ENCODE measurements around the gene ZNF428. TPM values are rescaled to one million over a fixed set of nuclear protein-coding genes. Genes with fewer than 3 reads are reported as not detected.
A peak's percentile ranks its signal among the peaks of the same experiment; 100 is the strongest.

ZNF428 gene
- total RNA-seq, 2 donors from 2014 or later = 34.2 to 38.7 TPM

DNA sequence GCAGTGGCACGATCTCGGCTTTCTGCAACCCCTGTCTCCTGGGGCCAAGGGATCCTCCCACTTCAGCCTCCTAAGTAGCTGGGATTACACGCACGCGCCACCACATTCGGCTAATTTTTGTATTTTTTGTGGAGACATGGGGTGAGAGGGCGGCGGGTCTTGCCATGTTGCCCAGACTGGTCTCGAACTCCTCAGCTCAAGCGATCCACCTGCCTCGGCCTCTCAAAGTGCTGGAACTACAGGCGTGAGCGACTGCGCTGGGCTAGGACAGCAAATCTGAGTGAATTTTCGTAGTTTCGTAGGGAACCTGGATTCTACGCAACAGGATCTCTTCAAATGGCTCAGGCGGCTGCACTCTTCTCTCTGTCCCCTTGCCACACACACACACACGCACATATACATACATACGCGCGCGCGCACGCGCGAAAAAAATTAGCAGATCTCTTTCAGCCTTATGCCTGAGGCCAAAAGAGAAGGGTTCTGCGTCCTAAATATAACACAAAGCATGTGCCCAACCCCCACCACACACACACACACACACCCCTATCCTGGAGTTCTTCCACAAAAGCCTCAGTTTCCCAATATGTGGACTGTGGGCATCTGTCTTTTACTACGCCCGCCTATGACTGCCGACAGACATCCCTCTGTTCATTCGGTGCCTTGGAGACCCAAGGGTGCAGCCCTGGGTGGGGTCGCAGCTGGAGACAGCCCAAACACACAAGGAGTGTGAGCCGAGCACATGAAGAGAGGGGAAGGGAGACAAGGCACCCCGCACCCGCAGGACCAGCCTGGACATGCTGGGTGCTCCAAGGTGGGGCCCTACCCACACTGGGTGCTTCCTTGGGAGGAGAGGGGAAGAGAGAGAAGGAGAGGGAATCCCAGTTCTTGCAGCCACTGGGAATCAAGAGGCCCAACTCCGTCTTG lies 43.2 kb downstream of the ZNF428 start:
- DNase-seq = peak; percentile 26
- peak in 1 of 2 donors; percentile 0 for ATAC-seq
- intact Hi-C loops (cut with DNase I) = loop anchor here in 1 of 2 donors (1.0 kb wide), 1 partner anchor 20 kb away; the partner anchor contains the start of genes IRGQ and ZNF576

DNA sequence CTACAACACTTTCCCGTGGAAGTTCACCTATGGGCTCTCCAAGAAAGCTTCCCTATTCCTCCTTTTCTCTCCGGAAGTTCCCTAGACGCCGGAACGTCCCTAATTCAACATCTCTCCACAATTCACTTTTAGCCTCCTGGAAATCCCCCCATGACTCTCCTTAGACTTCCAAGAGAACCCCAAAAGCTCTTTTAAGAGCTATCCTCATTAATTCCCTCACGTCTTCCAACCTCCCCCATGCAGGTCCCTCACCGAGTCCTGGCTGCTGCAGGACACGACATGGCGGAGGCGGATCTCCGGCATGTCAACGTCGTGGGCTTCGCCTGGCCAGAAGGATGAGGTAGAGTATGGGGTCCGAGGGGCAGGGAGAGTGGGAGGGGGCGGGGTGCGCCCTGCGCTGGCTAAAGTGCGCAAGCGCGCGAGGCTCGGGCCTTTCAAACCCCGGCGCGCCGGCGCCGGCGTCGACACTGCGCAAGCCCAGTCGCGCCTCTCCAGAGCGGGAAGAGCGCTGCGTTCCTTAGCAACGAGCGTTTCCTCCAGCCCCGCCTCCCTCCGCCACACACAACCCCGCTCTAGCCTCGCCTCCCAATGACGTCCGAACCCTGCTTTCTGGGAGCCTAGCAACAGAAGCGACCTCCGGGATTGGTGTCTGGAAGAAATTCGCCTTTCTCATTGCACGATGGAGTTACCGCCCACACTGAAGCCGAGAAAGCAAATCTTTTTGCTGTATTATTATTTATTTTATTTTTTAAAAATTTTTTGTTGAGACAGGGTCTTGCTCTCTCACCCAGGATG lies 44.1 kb downstream of the ZNF428 start, which contains the start of the genes PINLYP and XRCC1:
Gene PINLYP, plus strand, starts transcription at position 646 of the 795 bp plus-strand sequence. CDS start 1,391 bp downstream, outside the sequence.
Gene XRCC1, minus strand, starts transcription at position 372 of the 795 bp plus-strand sequence. Its CDS starts 69 bp downstream, at position 303.
- intact Hi-C loops (cut with DNase I) = loop anchor here in 1 of 2 donors (1.0 kb wide), 1 partner anchor 21 kb away; the partner anchor contains the start of genes IRGQ and ZNF576
- ATAC-seq = peak; percentile 99 to 100
- DNase-seq = peak; percentile 99

GRCh38 chr19:43574424-43575155 lies 44.8 kb downstream of the ZNF428 start:
- intact Hi-C loops (cut with DNase I) = loop anchor here in 1 of 2 donors (1.0 kb wide), 1 partner anchor 22 kb away; the partner anchor contains the start of genes IRGQ and ZNF576

GRCh38 chr19:43572171-43572588 lies 47.2 kb downstream of the ZNF428 start:
- intact Hi-C loops (cut with DNase I) = no loop called here
- ATAC-seq (no peak), DNase-seq (no peak)

More at GRCh38 chr19:43574424-43575155, 44.8 kb downstream of the ZNF428 start:
- ATAC-seq (no peak), DNase-seq (no peak)

- no peak for ATAC-seq
- intact Hi-C loops (cut with DNase I) = no loop called here
These were observed 49.1 kb downstream of the ZNF428 start for GRCh38 chr19:43570174-43570791.

DNA sequence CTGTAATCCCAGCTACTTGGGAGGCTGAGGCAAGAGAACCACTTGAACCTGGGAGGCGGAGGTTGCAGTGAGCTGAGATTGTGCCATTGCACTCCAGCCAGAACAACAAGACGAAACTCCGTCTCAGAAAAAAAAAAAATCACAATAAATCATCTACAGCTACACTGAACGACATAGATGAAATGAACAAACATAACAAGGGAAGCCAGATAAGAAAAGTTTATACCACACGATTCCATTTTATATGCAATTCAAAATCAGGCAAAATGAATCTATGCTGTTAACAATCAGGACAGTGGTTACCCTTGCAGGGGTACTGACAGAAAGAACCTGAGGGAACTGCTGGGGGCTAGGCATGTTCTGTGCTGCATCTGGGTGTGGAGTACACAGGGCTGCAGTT lies 49.8 kb downstream of the ZNF428 start:
- intact Hi-C loops (cut with DNase I) = no loop called here
- ATAC-seq = no peak
- no peak for DNase-seq

More at GRCh38 chr19:43570174-43570791, 49.1 kb downstream of the ZNF428 start:
- no peak for DNase-seq

- no peak for DNase-seq
- intact Hi-C loops (cut with DNase I) = no loop called here
- ATAC-seq = no peak
These were observed 54.6 kb downstream of the ZNF428 start for GRCh38 chr19:43564800-43565199.

DNA sequence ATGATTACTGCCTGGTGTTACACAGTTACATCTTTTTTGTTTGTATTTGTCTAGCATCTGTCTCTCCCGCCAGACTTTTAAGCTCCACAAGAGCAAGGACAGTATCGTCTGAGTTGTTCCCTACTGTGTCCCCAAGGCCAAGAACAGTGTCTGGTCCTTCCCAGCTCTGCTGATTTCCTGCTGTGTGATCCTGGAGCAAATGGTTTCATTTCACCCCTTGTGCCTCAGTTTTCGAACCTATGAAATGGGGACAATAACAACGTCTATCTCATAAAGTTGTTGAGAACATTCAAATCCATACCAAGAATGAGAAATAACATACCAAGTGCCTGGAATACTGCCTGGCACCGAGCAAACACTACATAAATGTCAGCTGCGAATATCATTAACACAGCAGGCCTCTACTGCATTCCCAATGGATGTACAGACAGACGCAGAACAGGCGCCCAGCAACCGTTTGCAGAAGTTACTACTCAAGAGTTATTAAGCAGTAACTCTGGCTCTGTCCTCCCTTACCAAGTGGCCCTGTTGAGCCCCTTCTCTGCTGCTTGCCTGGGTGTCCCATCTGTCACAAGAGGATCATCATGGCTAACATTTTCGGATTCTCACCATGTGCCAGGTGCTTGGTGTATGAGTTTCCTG lies 55.5 kb downstream of the ZNF428 start:
- intact Hi-C loops (cut with DNase I) = no loop called here
- no peak for ATAC-seq
- no peak for DNase-seq

DNA sequence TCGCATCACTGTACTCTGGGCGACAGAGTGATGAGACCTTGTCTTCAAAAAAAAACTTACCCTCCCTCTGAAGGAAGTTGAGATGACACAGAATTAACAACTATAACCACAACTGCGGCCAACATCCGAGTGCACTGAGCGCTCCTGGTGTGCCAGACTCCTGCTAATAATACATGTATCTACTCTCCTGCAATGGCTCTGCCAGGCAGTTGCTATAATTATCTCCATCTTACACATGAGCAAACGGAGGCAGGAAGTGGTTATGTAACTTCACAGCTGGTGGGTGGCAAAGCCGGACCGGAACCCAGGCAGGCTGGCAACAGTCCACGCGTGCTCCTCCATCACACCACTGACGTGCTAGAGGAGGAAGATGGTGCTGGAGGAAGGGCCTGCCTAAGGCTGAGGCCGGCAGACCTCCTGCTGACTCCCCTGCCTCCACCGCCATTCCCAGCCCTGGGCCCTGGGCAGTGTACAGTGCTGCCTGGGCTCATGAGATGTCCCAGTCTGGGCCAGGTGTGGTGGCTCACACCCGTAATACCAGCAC lies 56.7 kb downstream of the ZNF428 start:
- DNase-seq (peak; percentile 83), ATAC-seq (peak; percentile 91 to 96)
- intact Hi-C loops (cut with DNase I) = no loop called here

DNA sequence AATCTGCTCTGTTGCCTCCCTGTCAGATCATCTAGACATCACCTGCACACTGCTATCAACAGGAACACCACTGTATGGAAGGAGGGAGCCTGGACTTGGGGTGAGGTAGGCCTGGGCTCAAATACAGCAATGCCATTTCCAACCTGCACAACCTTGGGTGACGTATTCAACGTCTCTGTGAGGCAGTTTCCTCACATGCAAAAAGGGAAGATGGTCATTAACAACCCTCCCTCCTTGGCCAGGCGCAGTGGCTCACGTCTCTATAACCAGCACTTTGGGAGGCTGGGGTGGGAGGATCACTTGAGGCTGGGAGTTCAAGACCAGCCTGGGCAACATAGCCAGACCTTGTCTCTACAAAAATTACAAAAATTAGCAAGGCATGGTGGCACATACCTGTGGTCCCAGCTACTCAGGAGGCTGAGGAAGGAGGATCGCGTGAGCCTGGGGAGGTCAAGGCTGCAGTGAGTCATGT lies 57.2 kb downstream of the ZNF428 start:
- no peak for ATAC-seq

GRCh38 chr19:43561139-43561970 lies 58.1 kb downstream of the ZNF428 start:
- ATAC-seq (no peak), DNase-seq (no peak)
- intact Hi-C loops (cut with DNase I) = no loop called here

More for the DNA sequence above, 57.2 kb downstream of the ZNF428 start:
- no peak for DNase-seq
- intact Hi-C loops (cut with DNase I) = no loop called here

DNA sequence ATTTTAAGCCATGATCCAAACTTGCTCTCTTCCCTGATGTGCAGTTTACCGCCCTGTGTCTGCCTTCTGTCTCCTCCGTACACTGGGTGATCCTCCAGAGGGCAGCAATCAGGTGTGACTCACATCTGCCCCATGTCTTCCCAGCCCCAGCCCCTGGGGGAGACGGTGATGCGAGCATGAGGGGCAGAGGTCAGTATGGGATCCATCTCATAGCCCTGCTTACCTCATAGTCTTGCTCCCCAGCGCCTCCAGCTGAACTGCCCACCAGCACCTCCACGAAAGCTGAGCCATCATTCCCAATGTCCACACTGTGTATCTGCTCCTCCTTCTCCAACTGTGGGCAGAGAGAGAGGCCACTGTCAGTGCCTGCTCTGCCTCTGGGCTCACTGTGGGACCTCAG lies 58.7 kb downstream of the ZNF428 start:
- intact Hi-C loops (cut with DNase I) = no loop called here
- DNase-seq = no peak
- no peak for ATAC-seq

Other genes with a start within 250 kb of the ZNF428 start
- gene TEX101, start 204.7 kb downstream of the ZNF428 start, total RNA-seq = not detected
- under 1 TPM; 0.35 to 0.42 TPM for gene LYPD3, start 154.0 kb downstream of the ZNF428 start, total RNA-seq
- gene PHLDB3, start 114.9 kb downstream of the ZNF428 start, total RNA-seq = 1 to 10 TPM; 7.3 to 7.4 TPM
- 10 to 100 TPM; 13.7 to 17.9 TPM for gene ETHE1, start 92.4 kb downstream of the ZNF428 start, total RNA-seq
- 1 to 10 TPM; 1.1 to 1.6 TPM for gene ZNF575, start 86.4 kb downstream of the ZNF428 start, total RNA-seq
- gene XRCC1, start 44.1 kb downstream of the ZNF428 start, total RNA-seq = 10 to 100 TPM; 14.0 to 17.4 TPM
- 1 to 10 TPM; 3.2 to 4.0 TPM for gene PINLYP, start 43.8 kb downstream of the ZNF428 start, total RNA-seq
- gene IRGQ, start 23.5 kb downstream of the ZNF428 start, total RNA-seq = 10 to 100 TPM; 18.3 to 27.8 TPM
- 10 to 100 TPM; 10.7 to 12.3 TPM for gene ZNF576, start 23.0 kb downstream of the ZNF428 start, total RNA-seq
- under 1 TPM; 0.10 to 0.18 TPM for gene SRRM5, start 7.5 kb downstream of the ZNF428 start, total RNA-seq
- 10 to 100 TPM; 10.1 to 13.7 TPM for gene CADM4, start 20.2 kb upstream of the ZNF428 start, total RNA-seq
- 10 to 100 TPM in 1 of 2 donors, 1 to 10 TPM in 1; 8.9 to 19.2 TPM for gene PLAUR, start 50.5 kb upstream of the ZNF428 start, total RNA-seq
- gene IRGC, start 96.4 kb upstream of the ZNF428 start, total RNA-seq = not detected
- gene SMG9, start 135.3 kb upstream of the ZNF428 start, total RNA-seq = 10 to 100 TPM; 19.4 to 22.1 TPM
- gene KCNN4, start 161.3 kb upstream of the ZNF428 start, total RNA-seq = 1 to 10 TPM in 1 of 2 donors, under 1 TPM in 1; 0.71 to 1.4 TPM
- gene LYPD5, start 182.8 kb upstream of the ZNF428 start, total RNA-seq = 1 to 10 TPM; 1.3 to 2.1 TPM
- gene ZNF283, start 207.7 kb upstream of the ZNF428 start, total RNA-seq = 10 to 100 TPM in 1 of 2 donors, 1 to 10 TPM in 1; 9.5 to 10.7 TPM

Measured in left cardiac atrium (tissue), 4 donors.